NCI-H2081 (cell line): Measurements from ENCODE around the gene AUH.

Experiments
- DNase-seq, 2 experiments: peaks; one replicate each; lab custom pipeline; 2025; lab: John Stamatoyannopoulos, UW

AUH gene

GRCh38 chr9:91188719-91189590, 172.8 kb downstream of the AUH start:
- no peak for DNase-seq

GRCh38 chr9:91187965-91188344, 173.8 kb downstream of the AUH start:
- DNase-seq = no peak

GRCh38 chr9:91187311-91187964, 174.3 kb downstream of the AUH start:
- no peak for DNase-seq

GRCh38 chr9:91186632-91187108, 175.0 kb downstream of the AUH start:
- no peak for DNase-seq

- DNase-seq = no peak
Measured at GRCh38 chr9:91185193-91185886, 176.4 kb downstream of the AUH start.

- no peak for DNase-seq
Measured at GRCh38 chr9:91182429-91183225, 179.1 kb downstream of the AUH start.

GRCh38 chr9:91181541-91181940, 180.2 kb downstream of the AUH start:
- DNase-seq = no peak

GRCh38 chr9:91180930-91181268, 180.8 kb downstream of the AUH start:
- DNase-seq = no peak

- no peak for DNase-seq
Measured at GRCh38 chr9:91180240-91180929, 181.3 kb downstream of the AUH start.

- no peak for DNase-seq
Measured at GRCh38 chr9:91179237-91180138, 182.2 kb downstream of the AUH start.

GRCh38 chr9:91178281-91179236, 183.2 kb downstream of the AUH start:
- DNase-seq = no peak

- no peak for DNase-seq
Measured at GRCh38 chr9:91177661-91178280, 183.9 kb downstream of the AUH start.

GRCh38 chr9:91177081-91177480, 184.6 kb downstream of the AUH start:
- no peak for DNase-seq

- DNase-seq = no peak
Measured at GRCh38 chr9:91176426-91176825, 185.3 kb downstream of the AUH start.

GRCh38 chr9:91174772-91175171, 186.9 kb downstream of the AUH start:
- no peak for DNase-seq

GRCh38 chr9:91172329-91172728, 189.4 kb downstream of the AUH start:
- DNase-seq = no peak

- no peak for DNase-seq
Measured at GRCh38 chr9:91170951-91171350, 190.8 kb downstream of the AUH start.

- no peak for DNase-seq
Measured at GRCh38 chr9:91166796-91167366, 194.8 kb downstream of the AUH start.
